GM10266 (cell line): Measurements from ENCODE around the gene NELL1.

Source experiments
- DNase-seq: peaks from one replicate; pipeline ENCODE4 v3.0.0; 2012; ENCODE audit errors: extremely low spot score
- TF ChIP-seq, protein P1 (sequence below): IDR thresholded peaks from 2 replicates; pipeline ENCODE4 v1.5.1; 2012; ENCODE audit warnings: mild to moderate bottlenecking, low read depth; ENCODE audit not compliant: control insufficient read depth, insufficient read depth; ENCODE audit errors: missing control alignments

NELL1 gene

DNA sequence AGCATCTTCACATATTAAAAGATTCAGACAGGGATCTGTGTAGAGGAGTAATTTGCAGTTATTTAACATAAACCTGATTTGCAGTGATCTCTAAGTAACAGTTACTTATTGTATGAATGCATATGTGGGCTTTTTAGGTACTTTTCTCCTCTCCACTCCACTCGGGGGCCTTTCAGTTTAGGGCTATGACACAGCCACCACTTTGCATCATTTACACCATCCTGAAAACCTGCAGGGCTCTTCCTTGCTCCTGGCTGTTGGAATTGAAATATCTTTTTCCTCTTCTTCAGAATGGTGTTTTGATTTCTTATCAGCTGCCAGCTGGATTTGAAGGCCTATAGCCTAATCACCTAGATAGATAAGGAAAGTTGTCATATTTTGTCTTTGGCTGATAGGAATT is 580.8 kb downstream of the NELL1 start:
- no peak for DNase-seq
- TF ChIP-seq, protein P1, sequence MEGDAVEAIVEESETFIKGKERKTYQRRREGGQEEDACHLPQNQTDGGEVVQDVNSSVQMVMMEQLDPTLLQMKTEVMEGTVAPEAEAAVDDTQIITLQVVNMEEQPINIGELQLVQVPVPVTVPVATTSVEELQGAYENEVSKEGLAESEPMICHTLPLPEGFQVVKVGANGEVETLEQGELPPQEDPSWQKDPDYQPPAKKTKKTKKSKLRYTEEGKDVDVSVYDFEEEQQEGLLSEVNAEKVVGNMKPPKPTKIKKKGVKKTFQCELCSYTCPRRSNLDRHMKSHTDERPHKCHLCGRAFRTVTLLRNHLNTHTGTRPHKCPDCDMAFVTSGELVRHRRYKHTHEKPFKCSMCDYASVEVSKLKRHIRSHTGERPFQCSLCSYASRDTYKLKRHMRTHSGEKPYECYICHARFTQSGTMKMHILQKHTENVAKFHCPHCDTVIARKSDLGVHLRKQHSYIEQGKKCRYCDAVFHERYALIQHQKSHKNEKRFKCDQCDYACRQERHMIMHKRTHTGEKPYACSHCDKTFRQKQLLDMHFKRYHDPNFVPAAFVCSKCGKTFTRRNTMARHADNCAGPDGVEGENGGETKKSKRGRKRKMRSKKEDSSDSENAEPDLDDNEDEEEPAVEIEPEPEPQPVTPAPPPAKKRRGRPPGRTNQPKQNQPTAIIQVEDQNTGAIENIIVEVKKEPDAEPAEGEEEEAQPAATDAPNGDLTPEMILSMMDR: no peak

DNA sequence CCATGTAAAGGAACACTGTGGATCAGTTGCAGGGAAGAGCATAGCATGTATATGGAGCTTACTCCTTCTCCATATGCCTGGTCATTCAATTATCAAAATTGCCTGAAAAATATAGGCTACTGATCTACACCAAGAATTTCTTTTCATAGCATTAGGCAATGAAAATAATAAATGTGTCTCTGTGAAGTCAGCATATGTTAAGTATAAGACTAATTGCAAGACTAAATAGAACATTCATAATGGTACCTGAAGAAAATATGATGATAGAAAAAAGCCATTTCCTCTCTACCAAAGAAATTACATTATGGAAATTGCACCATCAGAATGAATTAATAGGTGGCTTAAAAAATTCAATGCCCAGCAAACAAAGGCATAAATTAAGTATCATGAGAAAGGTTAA is 584.7 kb downstream of the NELL1 start:
- TF ChIP-seq, protein P1: no peak
- DNase-seq: no peak

DNA sequence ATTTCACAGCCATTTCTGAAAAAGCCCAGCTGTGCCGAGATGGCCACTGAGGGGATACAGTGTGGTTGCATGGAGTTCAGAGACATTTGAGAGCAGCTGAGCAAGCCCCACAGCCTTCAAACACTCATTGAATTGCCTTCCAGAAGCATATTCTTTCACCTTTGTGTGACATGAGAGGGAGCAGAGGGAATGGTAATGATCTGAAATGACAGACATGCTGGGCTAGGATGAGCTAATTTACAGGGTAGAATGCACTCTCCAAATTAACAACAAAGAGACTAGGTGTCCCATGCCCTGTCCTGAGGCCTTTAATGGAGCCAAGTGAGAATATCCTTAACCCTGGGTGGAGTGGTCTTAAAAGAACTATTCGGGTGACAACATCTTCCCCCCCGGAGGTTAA is 585.4 kb downstream of the NELL1 start:
- no peak for DNase-seq
- TF ChIP-seq, protein P1: no peak

DNA sequence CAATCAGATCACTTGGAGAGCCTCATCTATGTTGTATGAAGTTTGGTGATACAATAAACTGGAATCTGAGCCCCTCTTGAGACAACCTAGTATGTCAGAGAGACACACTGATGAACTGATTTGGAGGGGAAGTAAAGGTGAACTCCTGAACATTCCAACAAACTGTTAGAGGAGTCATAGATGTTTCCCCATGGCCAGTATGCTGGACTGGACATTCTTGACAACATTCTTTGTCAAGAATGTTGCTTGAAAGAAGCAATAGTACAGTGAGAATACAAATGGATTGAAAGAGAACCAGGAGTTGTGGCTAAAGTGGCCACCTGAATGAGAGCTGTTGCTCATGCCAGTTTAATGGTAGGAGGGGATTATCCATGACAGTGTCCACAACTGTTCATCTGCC is 588.1 kb downstream of the NELL1 start:
- TF ChIP-seq, protein P1: no peak
- DNase-seq: no peak

DNA sequence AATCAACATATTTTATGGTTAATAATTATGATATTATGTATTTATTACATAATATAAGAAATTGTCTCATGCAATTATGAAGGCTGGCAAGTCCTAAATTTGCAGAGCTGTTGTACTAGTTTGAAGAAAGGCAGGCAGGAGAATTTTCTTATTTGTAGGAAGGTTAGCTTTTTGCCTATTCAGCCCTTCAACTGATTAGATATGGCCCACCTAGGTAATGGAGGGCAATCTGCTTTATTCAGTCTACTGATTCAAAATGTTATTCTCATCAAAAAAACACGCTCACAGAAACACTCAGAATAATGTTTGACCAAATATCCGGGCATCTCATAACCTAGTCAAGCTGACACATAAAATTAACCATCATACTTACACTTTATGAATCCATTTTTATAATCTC is 589.0 kb downstream of the NELL1 start:
- TF ChIP-seq, protein P1: no peak
- no peak for DNase-seq

DNA sequence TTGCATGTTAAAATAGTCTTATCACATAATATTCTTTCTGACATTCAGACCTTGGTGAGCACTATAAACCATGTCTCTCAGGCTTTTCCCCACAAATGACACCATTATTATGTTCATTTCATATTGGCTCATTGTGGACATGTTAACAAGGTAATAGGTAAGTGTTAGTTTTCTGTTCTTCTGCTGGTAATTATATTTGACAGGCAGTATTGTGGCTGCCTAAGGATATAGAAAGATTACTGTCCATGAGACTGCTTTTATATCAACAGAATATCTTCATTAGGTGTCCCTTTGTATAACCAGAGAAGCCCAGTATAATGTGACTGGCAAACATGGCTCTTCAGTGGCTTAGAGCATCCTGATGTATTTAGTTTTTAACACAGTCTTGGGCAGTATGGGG is 590.7 kb downstream of the NELL1 start:
- TF ChIP-seq, protein P1: no peak
- no peak for DNase-seq

DNA sequence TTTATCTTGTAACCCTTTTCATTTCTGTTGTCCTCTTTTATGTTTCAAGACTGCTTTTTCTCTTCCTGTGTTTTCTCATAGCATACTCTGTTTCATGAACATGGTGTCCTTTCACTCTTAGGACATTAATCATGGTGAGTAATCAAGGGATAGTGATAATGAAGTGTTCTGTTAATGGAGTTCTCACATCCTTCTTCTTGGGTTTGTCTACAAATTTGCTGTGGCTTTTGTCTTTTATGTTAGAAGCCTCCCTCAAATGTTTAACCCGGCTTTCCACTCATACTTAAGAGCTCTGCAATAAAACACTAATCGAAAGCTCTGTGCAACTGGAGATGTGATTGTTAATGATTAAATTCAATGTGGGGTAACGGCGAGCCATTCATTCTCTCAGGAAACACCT is 593.6 kb downstream of the NELL1 start:
- TF ChIP-seq, protein P1: no peak
- DNase-seq: no peak
